Measurements from ENCODE around the gene SH3RF3. TPM values are rescaled to one million over a fixed set of nuclear protein-coding genes. Genes with fewer than 3 reads are reported as not detected.

The SH3RF3 gene
- total RNA-seq, 1 experiment from 2014 or later: 21.7 TPM

DNA sequence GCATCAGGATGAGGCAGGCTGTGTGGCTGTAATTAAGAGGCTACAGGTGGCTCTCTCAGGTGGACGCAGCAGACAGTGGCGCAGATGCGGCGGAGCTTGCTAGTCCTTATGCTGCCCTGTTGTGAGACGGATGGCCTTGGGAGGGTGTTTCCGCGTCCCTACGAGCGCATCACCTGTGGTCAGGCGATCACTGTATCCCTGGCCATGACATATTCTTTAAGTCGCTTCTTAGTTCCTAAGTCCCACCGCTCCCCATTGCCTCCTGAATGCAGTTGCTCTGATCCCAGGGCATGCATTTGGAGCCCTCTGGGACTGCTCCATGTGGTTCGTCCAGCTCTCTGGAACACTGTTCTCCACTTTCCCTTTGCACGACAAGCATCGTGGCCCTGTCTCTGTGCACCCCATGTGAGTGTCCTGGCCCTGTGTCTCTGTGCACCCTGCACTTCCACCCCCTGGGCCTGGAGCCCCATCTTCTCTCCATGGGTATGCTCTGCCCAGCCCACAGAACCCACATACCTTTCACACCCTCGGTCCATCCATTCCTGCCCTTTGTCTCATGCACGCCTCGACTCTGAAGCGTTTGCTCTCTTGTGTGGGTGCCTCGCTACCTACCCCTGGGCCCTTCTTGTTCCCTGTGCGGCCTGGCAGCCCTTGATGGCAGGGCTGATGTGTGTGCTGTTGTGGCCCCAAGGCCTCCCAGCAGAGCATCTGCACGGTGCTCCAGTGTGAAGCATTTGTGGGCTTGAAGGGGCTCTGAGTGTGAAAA is 74.4 kb downstream of the SH3RF3 start:
- ChIA-PET POLR2A (no interaction called here), CTCF (no interaction called here)
- Mint-ChIP-seq H3K27me3 (ENCODE audit: insufficient read depth, unreplicated experiment) (no peaks in the 10 kb centered on the region), H3K9me3 (ENCODE audit: unreplicated experiment) (no peaks in the 10 kb centered on the region), H3K4me1 (ENCODE audit: insufficient read depth, unreplicated experiment) (peaks cover 7% of the 10 kb centered on the region), H3K27ac (ENCODE audit: low read depth, unreplicated experiment) (no peak overlapping the region), H3K36me3 (ENCODE audit: insufficient read depth, unreplicated experiment) (peaks cover 13% of the 10 kb centered on the region), H3K4me3 (ENCODE audit: unreplicated experiment) (no peak overlapping the region)
- no peak for DNase-seq (ENCODE audit: unreplicated experiment)
- TF ChIP-seq, protein P1, sequence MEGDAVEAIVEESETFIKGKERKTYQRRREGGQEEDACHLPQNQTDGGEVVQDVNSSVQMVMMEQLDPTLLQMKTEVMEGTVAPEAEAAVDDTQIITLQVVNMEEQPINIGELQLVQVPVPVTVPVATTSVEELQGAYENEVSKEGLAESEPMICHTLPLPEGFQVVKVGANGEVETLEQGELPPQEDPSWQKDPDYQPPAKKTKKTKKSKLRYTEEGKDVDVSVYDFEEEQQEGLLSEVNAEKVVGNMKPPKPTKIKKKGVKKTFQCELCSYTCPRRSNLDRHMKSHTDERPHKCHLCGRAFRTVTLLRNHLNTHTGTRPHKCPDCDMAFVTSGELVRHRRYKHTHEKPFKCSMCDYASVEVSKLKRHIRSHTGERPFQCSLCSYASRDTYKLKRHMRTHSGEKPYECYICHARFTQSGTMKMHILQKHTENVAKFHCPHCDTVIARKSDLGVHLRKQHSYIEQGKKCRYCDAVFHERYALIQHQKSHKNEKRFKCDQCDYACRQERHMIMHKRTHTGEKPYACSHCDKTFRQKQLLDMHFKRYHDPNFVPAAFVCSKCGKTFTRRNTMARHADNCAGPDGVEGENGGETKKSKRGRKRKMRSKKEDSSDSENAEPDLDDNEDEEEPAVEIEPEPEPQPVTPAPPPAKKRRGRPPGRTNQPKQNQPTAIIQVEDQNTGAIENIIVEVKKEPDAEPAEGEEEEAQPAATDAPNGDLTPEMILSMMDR (IDR thresholded peaks at IDR 0.05; ENCODE audit: unreplicated experiment): no peak
- intact Hi-C loops (cut with micrococcal nuclease): no loop called here
- no TSS peak for BruUV-seq (replicated peaks)

DNA sequence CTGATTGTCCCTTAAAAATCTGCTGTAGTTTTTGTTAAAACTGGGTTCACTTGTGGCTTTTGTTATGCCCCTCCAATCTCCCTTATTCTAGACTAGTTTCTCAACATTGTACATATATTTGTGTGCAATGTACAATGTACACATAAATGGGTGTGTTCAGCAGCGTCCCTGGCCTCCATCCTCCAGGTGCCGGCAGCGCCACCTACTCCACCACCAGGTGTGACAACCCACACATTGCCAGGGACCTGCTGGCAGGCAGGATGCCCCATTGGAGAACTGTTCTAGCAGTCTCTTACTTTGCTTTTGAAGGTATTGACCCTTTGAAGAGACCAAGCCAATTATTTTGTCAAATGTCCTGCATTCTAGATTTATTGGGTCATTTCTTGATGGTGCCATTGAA is 75.4 kb downstream of the SH3RF3 start:
- BruUV-seq (replicated peaks): no TSS peak
- intact Hi-C loops (cut with micrococcal nuclease): no loop called here
- Mint-ChIP-seq H3K27me3 (ENCODE audit: insufficient read depth, unreplicated experiment) (no peaks in the 10 kb centered on the region), H3K9me3 (ENCODE audit: unreplicated experiment) (no peaks in the 10 kb centered on the region), H3K27ac (ENCODE audit: low read depth, unreplicated experiment) (no peak overlapping the region), H3K36me3 (ENCODE audit: insufficient read depth, unreplicated experiment) (peaks cover 13% of the 10 kb centered on the region), H3K4me3 (ENCODE audit: unreplicated experiment) (no peak overlapping the region), H3K4me1 (ENCODE audit: insufficient read depth, unreplicated experiment) (peaks cover 17% of the 10 kb centered on the region)
- no peak for DNase-seq (ENCODE audit: unreplicated experiment)
- CTCF ChIA-PET: interaction anchor here (0.6 kb wide), 1 partner anchor 100 kb away, joined by 3 read pairs; no protein-coding TSS in a partner anchor
- TF ChIP-seq, protein P1 (IDR thresholded peaks at IDR 0.05; ENCODE audit: unreplicated experiment): no peak
- POLR2A ChIA-PET: no interaction called here

DNA sequence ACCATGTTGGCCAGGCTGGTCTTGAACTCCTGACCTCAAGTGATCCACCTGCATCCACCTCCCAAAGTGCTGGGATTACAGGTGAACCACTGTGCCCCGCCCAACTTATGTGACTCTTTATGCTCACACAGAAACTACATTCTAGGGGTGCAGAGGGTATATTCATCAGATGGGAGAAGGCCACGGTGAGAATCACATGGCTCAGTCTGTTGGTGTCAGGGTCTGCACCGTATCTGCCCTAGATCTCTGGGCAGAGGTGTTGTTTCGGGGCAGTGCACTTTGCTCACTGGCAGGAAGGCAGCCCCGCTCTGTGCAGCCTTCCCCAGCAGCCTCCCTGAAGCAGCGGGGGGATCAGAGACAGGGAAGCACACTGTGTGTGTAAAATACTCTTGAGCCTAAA is 76.4 kb downstream of the SH3RF3 start:
- no TSS peak for BruUV-seq (replicated peaks)
- H3K36me3 Mint-ChIP-seq (ENCODE audit: insufficient read depth, unreplicated experiment): peaks cover 13% of the 10 kb centered on the region
- CTCF ChIA-PET: interaction anchor here (0.7 to 0.8 kb wide), 2 partner anchors 70 to 305 kb away, joined by 3 to 5 read pairs; no protein-coding TSS in a partner anchor
- no peaks in the 10 kb centered on the region for H3K27me3 Mint-ChIP-seq (ENCODE audit: insufficient read depth, unreplicated experiment)
- TF ChIP-seq, protein P1 (IDR thresholded peaks at IDR 0.05; ENCODE audit: unreplicated experiment): no peak
- peaks cover 27% of the 10 kb centered on the region for H3K4me1 Mint-ChIP-seq (ENCODE audit: insufficient read depth, unreplicated experiment)
- intact Hi-C loops (cut with micrococcal nuclease): no loop called here
- H3K9me3 Mint-ChIP-seq (ENCODE audit: unreplicated experiment): no peaks in the 10 kb centered on the region
- no peak for DNase-seq (ENCODE audit: unreplicated experiment)
- no peak overlapping the region for H3K27ac Mint-ChIP-seq (ENCODE audit: low read depth, unreplicated experiment)
- POLR2A ChIA-PET: no interaction called here
- H3K4me3 Mint-ChIP-seq (ENCODE audit: unreplicated experiment): no peak overlapping the region

DNA sequence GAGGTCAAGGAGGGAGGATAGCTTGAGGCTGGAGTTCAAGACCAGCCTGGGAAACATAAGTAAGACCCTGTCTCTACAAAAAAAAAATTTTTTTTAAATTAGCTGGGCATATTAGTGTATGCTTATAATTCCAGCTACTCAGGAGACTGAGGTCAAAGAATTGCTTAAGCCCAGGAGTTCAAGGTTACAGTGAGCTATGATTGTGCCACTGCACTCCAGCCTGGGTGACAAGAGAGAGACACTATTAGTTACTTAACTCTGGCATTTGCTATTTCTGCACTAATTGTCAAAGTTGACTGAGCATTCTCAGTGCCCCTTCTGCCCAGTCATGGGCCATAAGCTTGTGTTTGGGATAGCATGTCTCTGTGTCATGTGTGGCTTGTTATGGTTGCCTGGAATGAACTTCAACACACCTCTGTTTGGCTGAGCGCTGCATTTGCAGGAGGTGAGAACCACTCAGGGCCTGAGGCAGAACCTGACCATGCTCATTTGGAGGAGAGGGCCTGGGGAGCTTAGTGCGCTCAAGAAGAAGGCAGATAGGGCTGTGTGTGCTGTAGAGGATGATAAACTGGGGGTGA is 77.7 kb downstream of the SH3RF3 start:
- Mint-ChIP-seq H3K36me3 (ENCODE audit: insufficient read depth, unreplicated experiment) (peaks cover 13% of the 10 kb centered on the region), H3K4me3 (ENCODE audit: unreplicated experiment) (no peak overlapping the region), H3K27me3 (ENCODE audit: insufficient read depth, unreplicated experiment) (no peaks in the 10 kb centered on the region), H3K4me1 (ENCODE audit: insufficient read depth, unreplicated experiment) (peaks cover 37% of the 10 kb centered on the region), H3K9me3 (ENCODE audit: unreplicated experiment) (no peaks in the 10 kb centered on the region), H3K27ac (ENCODE audit: low read depth, unreplicated experiment) (peak overlapping the region; percentile 31)
- POLR2A ChIA-PET: interaction anchor here (0.6 to 1.0 kb wide), 2 partner anchors 11 to 35 kb away, joined by 3 read pairs; no protein-coding TSS in a partner anchor
- TF ChIP-seq, protein P1 (IDR thresholded peaks at IDR 0.05; ENCODE audit: unreplicated experiment): no peak
- intact Hi-C loops (cut with micrococcal nuclease): no loop called here
- CTCF ChIA-PET: interaction anchor here (0.7 to 1.5 kb wide), 4 partner anchors 36 to 652 kb away, joined by 3 to 7 read pairs (median 3); no protein-coding TSS in a partner anchor
- BruUV-seq (replicated peaks): no TSS peak
- DNase-seq (ENCODE audit: unreplicated experiment): no peak
